Activated naive CD8-positive, alpha-beta T cell (primary cell): ENCODE results near the gene SPPL2B.

Experiments
- H3K27ac Mint-ChIP-seq: one replicate; pipeline ENCODE4 v1.8.0; 2021; ENCODE audit warnings: mixed read lengths
- H3K27me3 Mint-ChIP-seq: one replicate; pipeline ENCODE4 v1.8.0; 2021; ENCODE audit warnings: mixed read lengths
- H3K36me3 Mint-ChIP-seq: one replicate; pipeline ENCODE4 v1.8.0; 2021; ENCODE audit warnings: mixed read lengths
- H3K4me1 Mint-ChIP-seq: one replicate; pipeline ENCODE4 v1.8.0; 2021; ENCODE audit warnings: low read depth, mixed read lengths
- H3K4me3 Mint-ChIP-seq: one replicate; pipeline ENCODE4 v1.8.0; 2021; ENCODE audit warnings: mild to moderate bottlenecking, mixed read lengths
- H3K9me3 Mint-ChIP-seq: one replicate; pipeline ENCODE4 v1.8.0; 2021; ENCODE audit warnings: low read depth, mixed read lengths

SPPL2B gene

DNA sequence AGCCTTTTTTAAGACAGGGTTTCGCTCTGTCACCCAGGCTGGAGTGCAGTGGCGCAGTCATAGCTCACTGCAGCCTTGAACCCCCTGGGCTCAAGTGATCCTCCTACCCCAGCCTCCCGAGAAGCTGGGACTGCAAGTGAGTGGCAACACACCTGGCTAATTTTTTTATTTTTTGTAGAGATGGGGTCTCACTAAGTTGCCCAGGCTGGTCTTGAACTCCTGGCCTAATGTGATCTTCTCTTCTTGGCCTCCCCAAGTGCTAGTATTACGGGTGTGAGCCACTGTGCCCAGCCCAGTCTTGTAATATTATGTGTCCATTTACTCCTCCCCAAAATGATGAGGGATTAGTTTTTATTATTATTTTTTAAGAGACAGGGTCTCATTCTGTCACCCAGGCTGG lies 17.4 kb upstream of the SPPL2B start:
- Mint-ChIP-seq H3K27ac (no peak overlapping the region), H3K4me3 (no peak overlapping the region), H3K4me1 (peaks cover 8% of the 10 kb centered on the region), H3K9me3 (no peaks in the 10 kb centered on the region), H3K36me3 (no peaks in the 10 kb centered on the region), H3K27me3 (peaks cover 17% of the 10 kb centered on the region)

DNA sequence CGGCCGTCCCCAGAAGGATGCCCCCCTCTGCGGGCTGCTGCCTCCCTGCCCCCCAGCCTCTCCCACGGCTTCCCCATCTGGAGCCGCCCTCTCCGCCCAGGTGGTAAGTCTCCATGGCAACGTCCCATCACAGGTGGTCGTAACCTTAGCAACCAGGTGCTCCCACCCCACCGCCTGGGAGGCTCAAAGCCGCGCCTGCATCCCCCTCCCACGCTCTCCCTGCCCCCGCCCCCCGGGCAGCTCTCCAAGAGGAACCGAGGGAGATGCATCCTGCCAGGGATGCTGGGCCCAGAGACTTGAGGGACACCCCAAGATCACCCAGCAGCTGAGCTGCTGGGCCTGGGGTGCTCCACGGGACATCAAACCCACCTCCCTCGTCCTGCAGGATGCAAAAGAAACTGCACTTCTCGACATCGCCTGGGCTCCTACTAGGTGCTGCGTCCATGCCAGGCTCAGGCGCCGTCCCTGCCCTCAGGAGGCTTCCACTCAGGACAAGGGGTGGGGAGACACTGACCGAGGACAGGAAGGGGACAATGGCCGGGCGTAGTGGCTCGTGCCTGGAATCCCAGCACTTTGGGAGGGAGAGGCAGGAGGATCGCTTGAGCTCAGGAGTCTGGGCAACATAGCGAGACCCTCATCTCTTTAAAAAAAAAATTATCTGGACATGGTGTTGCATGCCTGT lies 15.5 kb upstream of the SPPL2B start:
- H3K9me3 Mint-ChIP-seq, result no peaks in the 10 kb centered on the region
- H3K36me3 Mint-ChIP-seq, result no peaks in the 10 kb centered on the region
- no peak overlapping the region for H3K27ac Mint-ChIP-seq
- peaks cover 6% of the 10 kb centered on the region for H3K4me1 Mint-ChIP-seq
- H3K27me3 Mint-ChIP-seq, result peaks cover 15% of the 10 kb centered on the region
- no peak overlapping the region for H3K4me3 Mint-ChIP-seq

DNA sequence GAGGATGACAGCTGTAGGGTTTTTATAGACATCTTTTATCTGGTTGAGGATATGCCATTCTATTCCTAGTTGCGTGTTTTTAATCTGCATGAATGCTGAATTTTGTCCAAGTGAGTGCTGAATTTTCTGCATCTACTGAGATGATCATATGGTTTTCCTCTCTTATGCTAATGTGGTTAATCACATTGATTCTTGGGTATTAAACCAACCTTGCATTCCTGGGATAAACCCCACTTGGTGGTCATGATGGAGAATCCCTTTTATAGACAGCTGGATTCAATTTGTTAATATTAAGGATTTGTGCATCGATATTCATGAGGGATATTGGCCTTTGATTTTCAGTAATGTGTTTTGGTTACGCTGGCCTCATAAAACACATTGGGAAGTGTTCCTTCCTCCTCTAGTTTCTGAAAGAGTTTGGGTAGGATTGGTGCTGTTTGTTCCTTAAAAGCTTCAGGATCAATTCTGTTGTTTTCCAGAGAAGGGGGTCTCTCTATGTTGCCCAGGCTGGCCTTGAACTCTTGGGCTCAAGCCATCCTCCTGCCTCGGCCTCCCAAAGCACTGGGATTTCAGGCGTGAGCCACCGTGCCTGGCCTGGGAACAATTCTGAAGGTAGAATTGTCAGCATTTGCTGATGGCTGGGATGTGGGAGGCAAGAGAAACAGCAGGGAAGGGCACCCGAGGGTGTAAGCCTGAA lies 13.2 kb upstream of the SPPL2B start:
- no peaks in the 10 kb centered on the region for H3K9me3 Mint-ChIP-seq
- H3K27ac Mint-ChIP-seq, result no peak overlapping the region
- no peak overlapping the region for H3K4me3 Mint-ChIP-seq
- H3K36me3 Mint-ChIP-seq, result no peaks in the 10 kb centered on the region
- H3K4me1 Mint-ChIP-seq, result peaks cover 4% of the 10 kb centered on the region
- H3K27me3 Mint-ChIP-seq, result peaks cover 7% of the 10 kb centered on the region

- Mint-ChIP-seq H3K27me3 (peaks cover 7% of the 10 kb centered on the region), H3K36me3 (no peaks in the 10 kb centered on the region), H3K4me1 (peaks cover 4% of the 10 kb centered on the region), H3K4me3 (no peak overlapping the region), H3K27ac (no peak overlapping the region), H3K9me3 (no peaks in the 10 kb centered on the region)
Measured at GRCh38 chr19:2315818-2316353, 12.6 kb upstream of the SPPL2B start.

DNA sequence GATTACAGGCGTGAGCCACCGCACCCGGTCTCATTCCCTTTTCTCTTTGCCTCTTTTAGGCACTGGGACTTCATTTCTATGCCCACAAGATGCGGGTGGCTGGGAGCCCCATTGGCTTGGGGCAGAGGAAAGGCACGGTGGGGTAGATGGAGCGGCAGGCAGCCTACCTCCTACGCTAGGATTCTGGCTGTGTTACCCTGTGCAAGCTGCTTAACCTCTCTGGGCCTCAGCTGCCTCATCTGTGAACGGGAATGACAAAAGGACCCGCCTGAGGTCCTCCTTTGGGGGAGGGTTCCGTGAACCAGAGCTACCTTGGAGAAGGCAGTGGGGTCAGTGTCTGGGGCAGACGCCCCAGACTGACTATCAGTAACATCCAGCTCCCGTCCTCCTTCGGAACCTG lies 11.2 kb upstream of the SPPL2B start:
- Mint-ChIP-seq H3K9me3 (no peaks in the 10 kb centered on the region), H3K4me3 (no peak overlapping the region), H3K27me3 (peaks cover 7% of the 10 kb centered on the region), H3K36me3 (no peaks in the 10 kb centered on the region), H3K4me1 (peaks cover 4% of the 10 kb centered on the region), H3K27ac (no peak overlapping the region)

- Mint-ChIP-seq H3K4me1 (peaks cover 4% of the 10 kb centered on the region), H3K36me3 (no peaks in the 10 kb centered on the region), H3K27ac (no peak overlapping the region), H3K27me3 (peaks cover 7% of the 10 kb centered on the region), H3K4me3 (no peak overlapping the region), H3K9me3 (no peaks in the 10 kb centered on the region)
Measured at GRCh38 chr19:2317756-2318155, 10.7 kb upstream of the SPPL2B start.

DNA sequence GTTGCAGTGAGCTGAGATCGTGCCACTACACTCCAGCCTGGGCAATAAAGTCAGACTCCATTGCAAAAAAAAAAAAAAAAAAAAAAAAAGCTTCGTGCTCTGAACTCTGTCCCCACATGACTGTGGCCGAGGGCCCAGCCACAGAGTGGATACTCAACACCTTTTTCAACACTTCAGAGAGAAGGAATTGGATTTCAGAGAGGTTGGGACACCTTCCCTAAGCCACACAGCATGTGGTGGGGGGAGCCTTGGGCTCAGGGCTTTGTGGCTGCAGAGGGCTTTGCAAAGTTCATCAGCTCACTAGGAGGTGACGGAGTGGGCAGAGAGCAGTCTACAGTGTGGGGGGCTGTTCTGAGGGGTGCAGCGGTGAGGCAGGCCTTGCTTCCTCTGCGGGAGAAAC lies 9.6 kb upstream of the SPPL2B start:
- no peak overlapping the region for H3K27ac Mint-ChIP-seq
- H3K4me3 Mint-ChIP-seq, result no peak overlapping the region
- no peaks in the 10 kb centered on the region for H3K9me3 Mint-ChIP-seq
- H3K36me3 Mint-ChIP-seq, result no peaks in the 10 kb centered on the region
- no peaks in the 10 kb centered on the region for H3K4me1 Mint-ChIP-seq
- peaks cover 3% of the 10 kb centered on the region for H3K27me3 Mint-ChIP-seq

GRCh38 chr19:2319551-2319950 lies 8.9 kb upstream of the SPPL2B start:
- Mint-ChIP-seq H3K27me3 (peaks cover 3% of the 10 kb centered on the region), H3K27ac (no peak overlapping the region), H3K9me3 (no peaks in the 10 kb centered on the region), H3K4me1 (peaks cover 3% of the 10 kb centered on the region), H3K4me3 (no peak overlapping the region), H3K36me3 (no peaks in the 10 kb centered on the region)

DNA sequence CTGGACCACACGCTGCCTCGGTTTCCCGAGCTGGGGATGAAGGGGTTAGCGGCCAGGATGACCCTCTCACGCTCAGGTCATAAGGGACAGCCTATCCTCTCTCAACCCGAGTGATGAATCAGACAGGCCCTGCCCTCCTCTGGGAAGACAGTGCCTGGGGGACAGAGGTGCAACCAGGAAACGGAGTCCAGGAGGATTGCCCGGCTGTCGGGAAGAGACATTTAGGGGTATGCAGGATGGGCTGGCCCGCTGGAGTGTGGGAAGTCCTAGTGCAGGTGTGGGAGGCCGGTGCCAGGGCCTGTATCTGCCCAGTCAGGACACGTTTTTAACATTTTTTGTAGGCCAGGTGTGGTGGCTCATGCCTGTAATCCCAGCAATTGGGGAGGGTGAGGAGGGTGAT lies 8.4 kb upstream of the SPPL2B start:
- Mint-ChIP-seq H3K36me3 (no peaks in the 10 kb centered on the region), H3K27me3 (peaks cover under 1% of the 10 kb centered on the region), H3K9me3 (no peaks in the 10 kb centered on the region), H3K4me1 (peaks cover 6% of the 10 kb centered on the region), H3K4me3 (no peak overlapping the region), H3K27ac (no peak overlapping the region)

DNA sequence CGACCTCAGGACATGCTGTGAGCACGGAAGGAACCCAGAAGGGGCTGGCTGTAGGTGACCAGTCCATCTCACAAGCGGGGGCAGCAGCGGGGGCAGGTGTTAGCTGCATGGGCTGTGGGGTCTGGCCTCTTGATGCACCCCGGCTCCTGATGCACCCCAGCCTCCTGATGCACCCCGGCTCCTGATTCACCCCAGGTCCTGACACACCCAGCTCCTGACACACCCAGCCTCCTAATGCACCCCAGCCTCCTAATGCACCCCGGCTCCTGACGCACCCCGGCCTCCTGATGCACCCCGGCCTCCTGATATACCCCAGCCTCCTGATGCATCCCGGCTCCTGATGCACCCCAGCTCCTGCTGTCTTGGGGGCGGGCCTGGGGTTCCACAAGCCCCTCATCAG lies 7.5 kb upstream of the SPPL2B start:
- Mint-ChIP-seq H3K27ac (no peak overlapping the region), H3K9me3 (no peaks in the 10 kb centered on the region), H3K4me1 (peaks cover 14% of the 10 kb centered on the region), H3K4me3 (no peak overlapping the region), H3K36me3 (no peaks in the 10 kb centered on the region), H3K27me3 (no peaks in the 10 kb centered on the region)

- no peaks in the 10 kb centered on the region for H3K27me3 Mint-ChIP-seq
- H3K36me3 Mint-ChIP-seq, result no peaks in the 10 kb centered on the region
- peaks cover 22% of the 10 kb centered on the region for H3K4me1 Mint-ChIP-seq
- no peak overlapping the region for H3K4me3 Mint-ChIP-seq
- H3K9me3 Mint-ChIP-seq, result no peaks in the 10 kb centered on the region
- no peak overlapping the region for H3K27ac Mint-ChIP-seq
Measured at GRCh38 chr19:2321565-2322283, 6.8 kb upstream of the SPPL2B start.

- H3K27ac Mint-ChIP-seq, result no peak overlapping the region
- H3K27me3 Mint-ChIP-seq, result no peaks in the 10 kb centered on the region
- H3K36me3 Mint-ChIP-seq, result peaks cover 4% of the 10 kb centered on the region
- peaks cover 35% of the 10 kb centered on the region for H3K4me1 Mint-ChIP-seq
- H3K9me3 Mint-ChIP-seq, result no peaks in the 10 kb centered on the region
- no peak overlapping the region for H3K4me3 Mint-ChIP-seq
Measured at GRCh38 chr19:2323707-2324106, 4.8 kb upstream of the SPPL2B start.

GRCh38 chr19:2324220-2324948 lies 4.1 kb upstream of the SPPL2B start:
- no peaks in the 10 kb centered on the region for H3K27me3 Mint-ChIP-seq
- no peaks in the 10 kb centered on the region for H3K9me3 Mint-ChIP-seq
- H3K36me3 Mint-ChIP-seq, result peaks cover 4% of the 10 kb centered on the region
- H3K27ac Mint-ChIP-seq, result peak overlapping the region; percentile 34
- peaks cover 38% of the 10 kb centered on the region for H3K4me1 Mint-ChIP-seq
- no peak overlapping the region for H3K4me3 Mint-ChIP-seq

DNA sequence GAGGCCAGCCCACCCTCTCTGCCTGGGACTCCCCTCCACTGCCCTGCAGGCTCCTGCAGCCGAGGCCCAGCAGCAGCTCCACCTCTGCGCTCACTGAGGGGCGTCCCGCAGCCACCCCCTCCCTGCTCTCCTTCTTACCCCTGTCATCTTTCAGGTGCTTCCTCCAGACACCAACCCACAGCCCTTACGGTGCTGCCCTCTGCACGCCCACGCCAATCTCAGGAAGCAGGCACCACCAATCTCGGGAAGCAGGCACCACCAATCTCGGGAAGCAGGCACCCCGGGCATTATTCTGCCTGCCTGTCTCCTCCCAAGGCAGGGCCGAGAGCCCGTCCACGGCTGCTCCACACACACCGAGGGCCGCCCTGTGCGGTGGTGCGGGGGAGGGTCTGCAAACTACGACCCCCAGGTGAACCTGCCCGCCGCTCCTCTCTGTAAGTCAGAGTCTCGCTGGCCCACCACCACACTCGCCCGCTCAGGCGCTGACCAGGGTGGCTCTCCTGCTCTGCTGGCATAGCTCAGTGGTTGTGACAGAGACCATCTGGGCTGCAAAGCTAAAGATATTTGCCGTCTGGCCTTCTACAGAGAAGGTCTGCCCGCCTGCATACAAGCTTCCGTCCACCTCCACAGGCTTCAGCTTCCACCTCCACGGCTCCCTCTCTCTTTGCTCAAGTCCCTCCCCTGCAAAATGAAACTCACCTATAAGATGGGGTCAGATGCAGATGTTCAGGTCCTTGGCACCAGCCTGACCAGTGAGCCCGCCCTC lies 3.0 kb upstream of the SPPL2B start:
- peaks cover 4% of the 10 kb centered on the region for H3K36me3 Mint-ChIP-seq
- H3K27ac Mint-ChIP-seq, result no peak overlapping the region
- peaks cover 47% of the 10 kb centered on the region for H3K4me1 Mint-ChIP-seq
- no peaks in the 10 kb centered on the region for H3K27me3 Mint-ChIP-seq
- no peaks in the 10 kb centered on the region for H3K9me3 Mint-ChIP-seq
- peak overlapping the region; percentile 72 for H3K4me3 Mint-ChIP-seq
